GM10248 (cell line): Measurements from ENCODE around the gene SLC7A5.
"Not testable (repeated sequence)": the region's sequence is repeated elsewhere in the genome, so short reads cannot be mapped to it uniquely, and the experiment has no call there.

ENCODE experiments used
- CTCF ChIA-PET: fragments of 300-600 bp; sonication (Branson Sonifier 250); formaldehyde crosslinking; extraction: SDS; loops from one replicate; lab custom pipeline; 2021; ENCODE audit warnings: antibody characterized with exemption; lab: Yijun Ruan, JAX
- POLR2A ChIA-PET: fragments of 350-650 bp; sonication (Branson Sonifier 250); formaldehyde crosslinking; extraction: SDS; loops from one replicate; lab custom pipeline; 2020; ENCODE audit warnings: antibody characterized with exemption; lab: Yijun Ruan, JAX
- DNase-seq: peaks from one replicate; pipeline ENCODE4 v3.0.0; 2012; ENCODE audit errors: extremely low spot score
- TF ChIP-seq, protein P1 (sequence below): IDR thresholded peaks from 2 replicates; pipeline ENCODE4 v1.5.1; 2012; ENCODE audit warnings: mild to moderate bottlenecking, low read depth; ENCODE audit errors: extremely low read depth, missing control alignments, control extremely low read depth

The SLC7A5 gene

DNA sequence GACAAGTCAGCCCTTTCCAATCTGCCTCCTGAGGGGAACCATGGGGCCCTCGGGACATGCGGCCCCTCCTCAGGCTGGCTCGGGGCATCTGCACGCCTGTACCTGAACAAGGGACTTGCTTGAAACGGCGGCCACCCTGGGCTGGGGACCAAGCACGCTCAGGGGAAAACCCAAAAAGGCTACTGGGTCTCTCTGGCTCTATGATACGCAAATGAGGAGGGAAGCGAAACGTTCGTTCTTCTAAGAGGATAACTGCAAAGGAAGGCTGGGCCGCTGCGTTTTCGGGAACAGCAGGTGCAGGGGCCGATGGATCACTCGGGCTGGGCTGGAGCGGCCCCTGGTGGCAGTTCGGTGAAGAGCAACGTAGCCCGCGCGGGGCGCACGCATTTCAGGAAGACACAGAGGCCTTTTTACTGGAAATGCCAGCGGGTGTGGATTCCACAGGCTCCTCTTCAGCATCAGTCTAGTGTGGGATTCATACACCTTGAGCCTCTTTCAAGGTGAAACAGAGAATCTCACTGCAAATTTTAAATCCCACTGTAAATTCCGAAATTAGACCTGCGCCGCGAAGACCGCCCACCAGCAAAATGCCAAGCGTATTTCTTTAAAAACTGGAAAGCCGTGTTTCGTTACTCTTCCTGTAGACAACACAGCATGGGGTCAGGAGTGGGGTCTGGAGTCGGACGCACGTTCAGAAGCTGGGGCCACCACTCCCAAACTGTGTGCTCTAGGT lies 40.1 kb upstream of the SLC7A5 start:
- TF ChIP-seq, protein P1, sequence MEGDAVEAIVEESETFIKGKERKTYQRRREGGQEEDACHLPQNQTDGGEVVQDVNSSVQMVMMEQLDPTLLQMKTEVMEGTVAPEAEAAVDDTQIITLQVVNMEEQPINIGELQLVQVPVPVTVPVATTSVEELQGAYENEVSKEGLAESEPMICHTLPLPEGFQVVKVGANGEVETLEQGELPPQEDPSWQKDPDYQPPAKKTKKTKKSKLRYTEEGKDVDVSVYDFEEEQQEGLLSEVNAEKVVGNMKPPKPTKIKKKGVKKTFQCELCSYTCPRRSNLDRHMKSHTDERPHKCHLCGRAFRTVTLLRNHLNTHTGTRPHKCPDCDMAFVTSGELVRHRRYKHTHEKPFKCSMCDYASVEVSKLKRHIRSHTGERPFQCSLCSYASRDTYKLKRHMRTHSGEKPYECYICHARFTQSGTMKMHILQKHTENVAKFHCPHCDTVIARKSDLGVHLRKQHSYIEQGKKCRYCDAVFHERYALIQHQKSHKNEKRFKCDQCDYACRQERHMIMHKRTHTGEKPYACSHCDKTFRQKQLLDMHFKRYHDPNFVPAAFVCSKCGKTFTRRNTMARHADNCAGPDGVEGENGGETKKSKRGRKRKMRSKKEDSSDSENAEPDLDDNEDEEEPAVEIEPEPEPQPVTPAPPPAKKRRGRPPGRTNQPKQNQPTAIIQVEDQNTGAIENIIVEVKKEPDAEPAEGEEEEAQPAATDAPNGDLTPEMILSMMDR, result peak; percentile 86
- peak; percentile 88 for DNase-seq
- POLR2A ChIA-PET, result not testable (repeated sequence)
- CTCF ChIA-PET, result interaction anchor here (0.8 to 7.2 kb wide), 9 partner anchors 9 to 140 kb away, joined by 3 to 64 read pairs (median 4); no protein-coding TSS in a partner anchor

DNA sequence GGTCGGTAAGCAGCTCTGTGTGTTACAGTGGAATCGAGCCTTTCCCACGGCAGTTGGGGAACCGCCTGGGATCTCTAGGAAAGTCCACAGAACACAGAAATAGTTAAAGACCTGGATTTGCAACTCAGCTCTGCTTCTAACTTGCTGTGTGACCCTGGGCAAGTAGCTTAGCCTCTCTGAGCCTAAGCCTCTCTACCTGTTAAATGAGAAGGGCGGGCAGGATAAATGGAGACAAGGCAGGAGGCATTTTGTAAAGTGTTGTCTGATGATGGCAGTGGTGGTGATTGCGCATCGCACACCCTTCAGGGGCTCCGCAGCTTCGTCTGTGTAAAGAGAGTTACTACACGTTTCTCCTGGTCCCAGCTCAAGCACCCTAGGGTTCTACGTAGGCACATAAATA lies 38.8 kb upstream of the SLC7A5 start:
- CTCF ChIA-PET, result interaction anchor here (0.7 to 7.2 kb wide), 6 partner anchors 32 to 139 kb away, joined by 3 to 64 read pairs (median 6); no protein-coding TSS in a partner anchor
- DNase-seq, POLR2A ChIA-PET: not testable (repeated sequence)

DNA sequence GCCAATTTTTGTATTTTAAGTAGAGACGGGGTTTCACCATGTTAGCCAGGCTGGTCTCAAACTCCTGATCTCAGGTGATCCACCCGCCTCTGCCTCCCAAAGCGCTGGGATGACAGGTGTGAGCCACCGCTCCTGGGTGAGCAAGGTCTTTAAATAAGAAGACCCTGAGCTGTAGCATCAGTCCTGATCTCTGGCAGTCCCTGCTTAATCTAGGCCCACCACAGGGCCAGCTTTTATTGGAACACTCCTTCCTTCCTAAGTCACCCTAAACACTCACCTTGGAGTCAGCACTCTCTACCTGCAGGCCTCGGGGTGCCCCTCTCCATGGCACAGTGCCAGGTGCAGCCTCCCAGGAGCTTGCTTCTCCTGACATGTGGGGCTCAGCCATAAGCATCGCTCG lies 36.2 kb upstream of the SLC7A5 start:
- POLR2A ChIA-PET, DNase-seq: not testable (repeated sequence)
- CTCF ChIA-PET, result interaction anchor here (1.2 to 7.2 kb wide), 4 partner anchors 19 to 137 kb away, joined by 4 to 64 read pairs (median 7); no protein-coding TSS in a partner anchor

GRCh38 chr16:87904963-87905362 lies 35.7 kb upstream of the SLC7A5 start:
- DNase-seq, POLR2A ChIA-PET: not testable (repeated sequence)
- CTCF ChIA-PET, result interaction anchor here (1.2 to 7.2 kb wide), 3 partner anchors 20 to 125 kb away, joined by 4 to 64 read pairs (median 10); no protein-coding TSS in a partner anchor

DNA sequence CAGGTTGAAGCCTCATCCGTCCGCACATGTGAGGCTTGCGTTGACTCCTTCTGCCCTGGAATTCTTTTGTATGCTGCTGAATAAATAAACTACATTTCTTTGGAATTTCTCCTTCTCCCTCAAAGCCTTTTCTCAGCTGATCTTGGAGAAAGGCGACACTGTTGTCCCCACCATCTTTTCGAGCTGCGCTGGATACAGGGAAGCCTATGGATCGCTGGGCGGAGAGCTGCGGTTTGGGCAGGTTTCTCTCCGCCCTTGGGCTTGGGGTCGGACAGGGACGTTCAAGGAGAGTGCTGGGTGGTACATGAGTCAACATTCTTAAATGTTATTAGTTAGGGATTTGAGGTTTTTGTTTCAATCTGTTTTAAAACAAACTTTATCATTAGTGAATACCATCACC lies 31.2 kb upstream of the SLC7A5 start:
- CTCF ChIA-PET, result interaction anchor here (1.0 to 3.0 kb wide), 4 partner anchors 16 to 121 kb away, joined by 3 to 12 read pairs (median 6); no protein-coding TSS in a partner anchor

DNA sequence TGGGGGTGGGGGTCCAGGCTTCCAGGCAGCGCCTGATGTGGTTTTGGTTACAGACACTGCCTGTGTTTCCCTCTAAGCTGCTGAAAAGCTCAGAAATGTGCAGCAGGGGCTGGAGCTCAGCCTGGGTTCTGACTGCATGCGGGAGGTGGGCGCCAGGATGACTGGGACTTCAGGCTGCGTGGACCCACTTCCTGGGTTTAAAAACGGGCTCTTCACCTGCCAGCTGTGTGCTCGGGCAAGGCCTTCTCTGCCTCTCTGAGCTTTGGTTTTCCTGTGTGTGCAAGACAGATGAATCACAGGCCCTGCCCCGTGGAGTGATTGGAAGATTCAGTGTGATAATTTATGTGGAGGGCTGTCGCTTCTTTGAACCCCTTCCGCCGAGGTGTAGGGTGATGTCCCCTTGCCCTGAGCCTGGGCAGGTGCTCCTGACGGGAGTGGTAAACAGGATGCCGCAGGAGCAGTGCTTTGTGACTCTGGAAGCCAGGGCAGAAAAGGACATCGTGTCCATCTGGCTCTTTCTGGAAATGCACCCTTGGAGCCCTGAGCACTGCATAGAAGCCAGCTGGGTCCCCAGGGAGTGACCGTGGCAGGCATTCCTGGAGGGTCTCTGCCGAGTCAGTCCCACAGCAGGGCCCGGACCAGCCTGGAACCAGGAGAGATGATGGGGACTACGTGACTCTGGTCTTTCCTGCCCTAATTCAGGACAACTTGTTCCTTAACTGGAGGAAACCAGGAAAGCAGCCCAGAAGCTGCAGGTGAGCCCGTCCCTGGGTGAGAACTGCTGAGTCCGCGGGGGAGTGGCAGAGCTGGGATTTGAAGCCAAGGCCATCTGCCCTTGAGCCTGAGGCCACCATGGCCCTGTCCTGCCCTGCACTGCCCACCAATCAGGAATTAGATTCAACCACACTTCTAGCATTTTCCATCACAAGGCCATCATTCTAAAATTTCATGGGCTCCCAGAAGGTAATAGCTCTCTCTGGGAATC lies 28.5 kb upstream of the SLC7A5 start:
- DNase-seq, result no peak
- TF ChIP-seq, protein P1, result no peak
- ChIA-PET POLR2A (interaction anchor here (0.7 kb wide), 1 partner anchor 94 kb away, joined by 3 read pairs; no protein-coding TSS in a partner anchor), CTCF (interaction anchor here (1.0 to 2.6 kb wide), 6 partner anchors 26 to 129 kb away, joined by 3 to 8 read pairs (median 4); no protein-coding TSS in a partner anchor)

More for the DNA sequence above, 31.2 kb upstream of the SLC7A5 start:
- DNase-seq, POLR2A ChIA-PET: not testable (repeated sequence)

- CTCF ChIA-PET, result interaction anchor here (1.7 to 2.6 kb wide), 5 partner anchors 26 to 128 kb away, joined by 4 to 8 read pairs (median 5); no protein-coding TSS in a partner anchor
These were observed 27.7 kb upstream of the SLC7A5 start for GRCh38 chr16:87896924-87897520.

DNA sequence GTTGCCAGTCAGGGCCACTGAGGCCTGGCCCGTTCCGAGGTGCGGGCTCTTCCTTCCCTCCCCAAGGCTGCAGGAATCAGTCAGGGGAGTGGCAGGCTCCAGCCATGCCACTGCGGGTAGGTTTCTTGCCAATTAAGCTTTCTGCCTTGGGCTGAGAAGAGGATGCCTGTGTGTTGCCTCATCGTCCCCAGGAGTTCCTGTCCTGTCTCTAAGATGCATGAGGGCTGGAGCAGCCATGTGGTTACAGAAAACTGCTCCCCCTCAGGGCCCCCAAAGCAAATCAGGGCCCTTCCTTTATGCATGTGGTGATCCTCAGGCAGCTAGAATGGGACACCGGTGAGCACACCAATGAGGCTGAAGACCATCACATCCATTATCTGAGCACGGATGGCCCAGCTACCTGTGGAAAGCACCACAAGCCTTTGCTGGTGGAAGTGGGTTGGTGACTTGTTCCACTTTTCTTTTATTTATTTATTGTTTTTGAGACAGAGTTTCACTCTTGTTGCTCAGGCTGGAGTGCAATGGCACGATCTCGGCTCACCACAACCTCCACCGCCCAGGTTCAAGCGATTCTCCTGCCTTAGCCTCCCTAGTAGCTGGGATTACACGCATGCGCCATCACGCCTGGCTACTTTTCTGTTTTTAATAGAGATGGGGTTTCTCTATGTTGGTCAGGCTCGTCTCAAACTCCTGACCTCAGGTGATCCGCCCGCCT lies 27.0 kb upstream of the SLC7A5 start:
- CTCF ChIA-PET, result interaction anchor here (0.7 to 2.9 kb wide), 10 partner anchors 10 to 193 kb away, joined by 3 to 11 read pairs (median 4); no protein-coding TSS in a partner anchor
- DNase-seq, result not testable (repeated sequence)
- POLR2A ChIA-PET, result interaction anchor here (0.6 to 1.2 kb wide), 3 partner anchors 21 to 886 kb away, joined by 3 to 4 read pairs (median 4); partner anchors contain the start of gene SLC7A5

More at GRCh38 chr16:87896924-87897520, 27.7 kb upstream of the SLC7A5 start:
- POLR2A ChIA-PET, result interaction anchor here (0.7 kb wide), 1 partner anchor 93 kb away, joined by 3 read pairs; no protein-coding TSS in a partner anchor
- DNase-seq, result not testable (repeated sequence)
